ENCODE data around the gene LHPP. TPM values are rescaled to one million over a fixed set of nuclear protein-coding genes. Genes with fewer than 3 reads are reported as not detected.

LHPP gene
- total RNA-seq, 1 experiment from 2014 or later: 8.2 TPM

DNA sequence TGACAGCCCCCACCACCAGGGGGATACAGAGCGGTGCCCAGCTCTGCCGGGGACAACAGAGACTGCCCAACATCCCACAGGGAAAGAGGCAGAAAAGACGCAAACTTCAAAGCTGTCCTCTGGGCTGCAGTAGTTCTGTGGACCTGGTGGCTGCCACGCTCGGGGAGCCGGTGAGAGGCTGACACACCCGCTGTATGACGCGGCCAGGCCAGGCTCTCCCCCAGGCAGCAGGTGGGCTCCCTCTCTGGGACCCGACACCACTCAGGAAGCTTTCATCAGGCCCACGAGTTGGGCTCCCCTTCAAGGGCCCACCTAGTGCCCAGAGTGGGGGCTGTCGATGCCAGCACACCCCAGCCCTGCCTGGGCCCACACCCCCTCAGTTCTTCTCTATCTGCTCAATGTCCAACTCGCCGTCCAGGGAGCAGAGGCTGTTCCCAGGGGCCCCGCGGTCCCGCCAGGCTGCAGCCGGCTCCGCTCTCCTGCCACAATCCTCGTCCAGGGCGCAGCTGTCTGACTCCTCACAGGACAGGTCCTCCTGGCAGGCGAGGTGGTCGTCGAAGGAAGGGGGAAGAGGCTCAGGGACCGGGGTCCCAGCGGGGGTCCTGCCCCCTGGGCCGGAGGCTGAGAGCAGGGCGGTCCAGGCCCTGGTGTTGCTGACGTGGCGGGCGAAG lies 161.4 kb downstream of the LHPP start:
- DNase-seq (ENCODE audit: low spot score): no peak

DNA sequence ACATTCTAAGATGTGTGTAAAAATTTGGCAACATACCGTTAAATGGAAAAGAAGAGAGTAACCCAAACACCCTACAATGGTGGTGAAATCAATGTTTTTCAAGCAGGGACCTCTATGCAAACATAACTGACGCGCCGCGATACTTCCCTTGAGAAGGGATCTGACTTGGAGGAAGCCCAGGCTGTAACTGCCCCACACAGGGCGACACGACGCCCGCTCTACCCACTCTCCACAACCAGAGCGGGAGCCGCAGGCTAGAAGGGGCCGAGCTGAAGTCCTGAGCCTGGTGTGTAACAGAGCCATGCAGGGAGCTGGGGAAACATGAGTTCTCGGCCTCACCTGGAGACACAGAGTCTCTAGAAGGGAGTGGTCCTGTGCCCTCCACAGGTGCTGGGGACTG lies 162.4 kb downstream of the LHPP start:
- DNase-seq (ENCODE audit: low spot score): no peak

DNA sequence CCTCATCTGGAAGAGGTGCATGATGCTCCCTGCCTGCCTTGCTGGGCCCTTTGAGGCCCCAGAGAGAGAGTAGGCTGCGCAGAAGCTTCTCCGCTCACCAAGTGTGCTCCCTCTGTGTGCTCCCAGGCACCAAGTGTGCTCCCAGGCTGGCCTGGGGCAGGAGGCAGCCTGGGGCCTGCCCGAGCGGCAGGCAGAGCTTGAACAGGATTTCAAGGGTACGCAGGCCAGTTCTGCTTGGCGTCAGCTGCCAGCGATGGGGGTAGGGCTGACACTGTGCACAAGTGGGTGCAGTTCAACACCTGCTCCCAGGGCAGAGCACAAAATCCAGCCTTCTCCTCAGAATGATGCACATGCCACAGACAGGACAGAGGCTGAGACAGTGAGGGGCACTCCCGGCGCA lies 162.8 kb downstream of the LHPP start:
- DNase-seq (ENCODE audit: low spot score): no peak

DNA sequence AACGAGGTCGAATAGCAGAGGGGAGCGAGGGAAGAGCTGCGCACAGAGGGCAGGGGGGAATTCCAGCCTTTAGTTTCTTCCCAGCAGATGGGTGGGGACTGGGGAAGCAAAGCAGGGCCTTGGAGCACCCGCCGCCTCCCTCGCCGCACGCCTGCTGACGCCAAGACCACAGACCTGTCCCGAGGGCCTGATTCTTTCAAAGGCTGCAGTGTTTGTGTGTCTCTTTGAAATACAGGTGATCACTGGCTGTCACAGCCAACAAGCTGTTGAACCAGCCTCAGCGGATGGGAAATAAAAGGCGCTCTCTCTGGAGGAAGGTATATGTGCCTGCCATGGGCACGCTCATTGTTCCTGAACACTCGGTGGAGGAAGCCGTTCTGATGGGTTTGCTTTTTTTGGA lies 163.3 kb downstream of the LHPP start:
- DNase-seq (ENCODE audit: low spot score): no peak

DNA sequence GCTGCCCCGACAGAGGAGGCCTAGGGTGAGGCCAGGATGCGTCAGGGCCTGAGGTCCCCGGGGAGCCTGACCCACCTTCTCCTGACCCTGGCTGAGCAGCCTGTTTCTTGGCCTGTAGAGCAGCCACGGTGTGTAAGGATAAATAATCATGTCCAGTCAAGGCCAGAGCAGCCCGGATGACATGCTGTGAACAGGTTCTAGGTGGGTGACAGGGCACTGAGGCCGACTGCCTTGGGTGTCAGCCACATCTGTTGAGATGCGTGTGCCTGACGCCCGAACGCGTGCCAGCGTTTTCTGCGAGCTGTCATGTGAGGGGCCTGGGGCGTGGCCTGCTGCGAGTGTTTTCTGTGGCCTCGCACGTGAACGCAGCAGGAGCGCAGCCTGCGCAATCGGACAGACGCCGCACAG lies 164.2 kb downstream of the LHPP start:
- no peak for DNase-seq (ENCODE audit: low spot score)

DNA sequence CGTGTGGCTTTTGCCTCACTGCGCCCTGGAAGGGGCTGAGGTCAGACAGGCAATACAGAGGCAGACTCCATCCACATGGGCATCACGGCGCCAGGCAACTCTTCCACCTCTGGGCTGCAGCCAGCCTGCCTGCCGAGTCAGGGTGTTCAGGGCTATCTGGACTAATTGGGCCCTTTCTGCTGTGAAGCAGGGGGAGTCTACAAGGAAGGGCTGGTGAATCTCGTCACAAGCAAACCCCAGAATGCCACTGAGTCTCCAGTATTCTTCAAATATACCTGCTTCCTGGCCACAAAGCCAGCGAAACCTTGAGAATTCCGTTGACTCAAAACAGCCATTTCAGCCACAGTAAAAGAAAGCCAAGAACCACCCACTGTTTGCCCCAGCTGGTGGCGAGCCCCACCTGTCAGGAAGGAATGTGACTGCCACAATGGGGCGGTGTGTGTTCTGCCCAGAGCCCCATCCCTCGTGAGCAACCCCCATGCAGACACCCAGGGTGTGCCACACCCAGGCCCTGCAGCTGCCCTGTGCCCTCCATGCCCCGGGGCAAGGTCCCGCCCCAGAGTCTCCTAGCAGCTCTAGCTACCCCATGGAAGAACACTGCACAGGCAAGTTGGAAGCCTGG lies 165.2 kb downstream of the LHPP start:
- no peak for DNase-seq (ENCODE audit: low spot score)

DNA sequence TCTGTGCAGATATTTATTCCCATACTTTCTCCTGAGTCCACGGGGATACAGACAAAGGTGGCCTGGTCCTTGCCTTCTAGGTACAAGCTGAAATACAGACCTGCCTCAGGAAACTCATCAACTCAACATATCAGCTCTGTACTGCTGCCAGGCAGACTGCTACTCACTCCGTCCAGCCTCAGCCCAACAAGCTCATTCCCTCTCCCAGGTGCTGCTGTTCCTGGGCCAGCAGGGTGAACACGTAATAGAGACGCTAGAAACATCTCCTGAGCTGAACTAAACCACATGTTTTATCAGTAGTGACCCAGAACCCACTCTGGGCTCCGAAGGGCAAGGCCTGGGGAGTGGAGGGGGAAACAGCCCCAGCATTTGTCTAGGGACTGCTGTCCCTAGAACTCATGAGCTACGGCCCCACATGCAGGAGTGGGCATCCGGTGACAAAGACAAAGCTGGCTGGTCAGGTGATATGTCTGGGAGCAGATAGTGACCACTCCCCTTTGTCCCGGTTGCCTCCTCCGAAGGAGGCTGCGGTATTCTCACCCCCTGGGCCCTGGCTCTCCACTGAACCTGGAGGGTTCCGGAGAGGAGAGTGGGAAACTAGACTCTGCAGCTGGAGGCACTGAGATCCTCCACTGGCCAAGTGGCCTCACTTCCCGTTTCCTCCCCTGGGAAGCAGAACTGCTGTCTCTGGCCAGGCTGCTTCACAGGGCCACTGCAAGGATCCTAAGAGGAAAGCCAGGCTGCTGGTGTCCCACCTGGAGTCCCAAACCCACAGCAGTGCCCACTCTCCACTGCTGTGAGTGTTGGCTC lies 166.4 kb downstream of the LHPP start:
- DNase-seq (ENCODE audit: low spot score): no peak

DNA sequence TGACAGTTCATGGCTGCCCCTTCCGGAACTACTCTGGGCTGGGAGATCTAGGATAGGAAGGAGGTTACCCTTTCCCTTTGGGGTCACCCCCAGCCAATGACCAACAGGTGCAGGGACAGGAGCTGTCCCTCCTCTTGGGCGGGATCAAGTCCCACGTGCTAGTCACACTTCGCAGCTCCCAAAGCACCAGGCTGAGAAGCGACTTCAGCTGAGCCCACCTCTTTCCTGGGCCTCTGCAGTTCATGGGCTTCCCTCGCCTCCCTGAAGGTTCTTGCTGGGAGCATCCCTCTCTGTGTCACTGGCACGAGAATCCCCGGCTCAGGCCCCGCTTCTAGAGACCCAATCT lies 167.0 kb downstream of the LHPP start:
- no peak for DNase-seq (ENCODE audit: low spot score)

DNA sequence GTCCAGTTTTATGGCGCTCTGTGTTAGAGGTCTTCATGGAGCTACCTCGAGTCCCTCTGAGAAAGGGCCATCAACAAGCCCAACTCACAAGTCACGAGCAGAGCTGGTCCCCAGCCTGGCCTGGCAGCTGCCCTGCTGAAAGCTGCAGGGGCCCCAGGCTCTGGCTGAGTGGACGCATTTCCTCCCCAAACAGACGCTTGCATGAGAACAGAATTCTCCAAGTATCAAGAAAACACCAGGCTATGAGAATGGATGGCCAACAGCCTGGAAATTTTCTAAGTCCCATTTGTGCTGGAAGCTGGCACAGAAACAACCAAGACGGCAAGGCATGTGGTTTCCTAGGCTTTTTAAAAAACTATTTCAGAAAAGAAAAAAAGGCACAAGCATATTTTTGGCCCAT lies 167.8 kb downstream of the LHPP start:
- DNase-seq (ENCODE audit: low spot score): no peak

DNA sequence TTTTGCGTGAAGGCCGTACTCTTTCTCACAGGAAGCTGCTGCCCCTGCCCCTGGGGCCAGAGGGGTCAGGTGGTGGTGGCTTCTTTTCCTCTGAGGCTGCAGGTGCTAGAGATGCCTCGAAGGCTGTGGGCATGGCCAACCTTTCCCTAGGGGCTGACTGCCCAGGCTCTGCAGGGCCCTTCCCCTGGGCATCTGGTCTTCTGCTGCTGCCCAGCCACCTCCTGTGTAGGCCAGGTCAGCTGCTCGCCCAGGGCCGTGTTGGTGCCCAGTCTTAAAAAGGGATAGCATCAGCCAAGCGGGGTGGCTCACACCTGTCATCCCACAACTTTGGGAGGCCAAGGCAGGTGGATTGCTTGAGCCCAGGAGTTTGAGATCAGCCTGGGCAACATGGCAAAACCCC lies 168.2 kb downstream of the LHPP start:
- no peak for DNase-seq (ENCODE audit: low spot score)

DNA sequence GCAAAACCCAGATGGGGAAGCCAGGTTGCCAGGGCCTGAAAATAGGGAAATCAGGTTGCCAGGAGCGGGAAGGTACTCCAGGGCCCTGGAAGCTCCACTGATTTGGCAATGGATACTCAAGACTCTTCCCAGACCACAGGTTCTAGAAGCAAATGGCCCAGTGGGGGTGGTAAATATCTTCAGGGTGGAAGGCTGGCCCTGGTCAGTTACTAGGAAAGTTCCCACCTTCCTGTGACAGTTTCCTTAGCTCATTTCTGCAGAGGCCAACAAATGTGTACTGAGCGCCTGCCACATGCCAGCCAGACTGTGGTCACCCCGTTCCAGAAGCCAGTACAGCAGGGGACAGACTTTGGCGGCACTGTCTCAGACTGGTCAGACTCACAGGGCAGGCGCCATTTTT lies 168.9 kb downstream of the LHPP start:
- DNase-seq (ENCODE audit: low spot score): no peak

DNA sequence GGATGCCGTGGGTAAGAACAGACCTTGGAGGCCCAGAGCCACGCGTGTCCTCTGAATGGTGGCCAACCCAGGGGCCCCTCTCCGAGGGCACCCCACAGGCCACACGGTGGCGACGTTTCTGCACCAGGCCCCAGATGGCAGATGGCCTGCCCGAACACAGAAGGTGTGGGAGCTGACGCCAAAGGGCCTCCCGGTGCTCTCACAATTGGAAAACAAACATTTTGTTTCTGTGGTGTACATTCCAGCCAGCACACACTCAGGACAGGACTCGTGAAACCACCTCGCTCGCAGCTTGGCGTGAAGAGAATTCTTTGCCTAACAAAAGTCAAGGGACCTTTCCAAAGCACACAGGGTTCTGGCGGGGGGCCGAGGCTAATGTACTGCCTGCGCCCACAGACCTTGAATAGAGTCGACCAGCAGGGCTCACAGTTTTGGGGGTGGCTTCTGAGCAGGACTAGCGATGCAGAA lies 170.5 kb downstream of the LHPP start:
- DNase-seq (ENCODE audit: low spot score): no peak

DNA sequence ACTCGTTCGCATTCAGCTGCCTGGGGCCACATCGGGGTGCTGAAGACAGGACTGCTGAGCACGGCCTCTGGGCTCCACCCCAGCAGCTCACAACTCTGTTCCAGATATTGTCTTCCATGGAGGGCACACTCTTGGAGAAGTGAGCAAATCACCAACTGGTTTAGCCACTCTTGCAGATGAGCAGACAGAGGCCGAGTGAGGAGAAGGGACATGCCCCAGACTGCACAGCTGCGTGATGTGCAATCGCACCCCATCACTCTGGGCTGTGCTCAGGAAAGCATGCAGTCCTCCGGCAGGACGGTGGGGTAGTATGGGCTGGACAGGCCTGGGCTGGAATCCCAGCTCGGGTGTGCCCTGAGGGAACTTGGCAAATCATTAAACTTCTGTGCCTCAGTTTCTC lies 170.9 kb downstream of the LHPP start:
- DNase-seq (ENCODE audit: low spot score): no peak

DNA sequence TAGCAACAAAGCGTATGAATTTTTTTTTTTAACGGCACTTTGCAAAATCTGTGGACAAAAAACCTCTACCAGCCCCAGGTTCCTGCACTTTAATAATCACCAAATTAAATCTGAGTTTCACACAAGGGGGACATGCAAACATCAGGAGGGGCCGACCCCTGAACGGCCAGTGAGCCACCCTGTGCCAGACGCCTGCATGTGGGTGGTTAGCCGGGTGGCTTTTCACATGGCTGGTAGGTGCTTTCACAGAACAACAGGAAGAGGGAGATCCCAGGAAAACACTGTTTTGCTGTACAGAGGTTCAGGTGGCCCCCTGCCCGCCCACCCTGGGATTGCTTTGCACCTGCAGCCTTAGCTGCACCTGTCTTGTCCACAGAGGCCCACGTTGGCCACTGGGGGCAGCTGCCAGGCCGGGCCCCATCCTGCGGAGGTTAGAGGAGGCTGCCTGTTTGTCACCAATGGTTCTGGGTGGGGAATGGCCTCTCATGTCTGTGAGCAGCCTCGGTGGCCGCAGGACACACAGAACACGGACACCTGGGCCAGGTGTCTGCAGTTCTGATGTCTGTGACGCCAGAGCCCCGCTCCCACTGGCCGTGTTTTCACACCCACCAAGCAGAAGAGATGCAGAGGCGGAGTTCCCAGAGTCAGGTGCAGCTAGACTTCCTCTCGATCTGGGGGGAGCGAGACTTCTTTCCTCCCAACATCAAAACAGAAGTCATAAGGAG lies 174.8 kb downstream of the LHPP start:
- DNase-seq (ENCODE audit: low spot score): no peak

DNA sequence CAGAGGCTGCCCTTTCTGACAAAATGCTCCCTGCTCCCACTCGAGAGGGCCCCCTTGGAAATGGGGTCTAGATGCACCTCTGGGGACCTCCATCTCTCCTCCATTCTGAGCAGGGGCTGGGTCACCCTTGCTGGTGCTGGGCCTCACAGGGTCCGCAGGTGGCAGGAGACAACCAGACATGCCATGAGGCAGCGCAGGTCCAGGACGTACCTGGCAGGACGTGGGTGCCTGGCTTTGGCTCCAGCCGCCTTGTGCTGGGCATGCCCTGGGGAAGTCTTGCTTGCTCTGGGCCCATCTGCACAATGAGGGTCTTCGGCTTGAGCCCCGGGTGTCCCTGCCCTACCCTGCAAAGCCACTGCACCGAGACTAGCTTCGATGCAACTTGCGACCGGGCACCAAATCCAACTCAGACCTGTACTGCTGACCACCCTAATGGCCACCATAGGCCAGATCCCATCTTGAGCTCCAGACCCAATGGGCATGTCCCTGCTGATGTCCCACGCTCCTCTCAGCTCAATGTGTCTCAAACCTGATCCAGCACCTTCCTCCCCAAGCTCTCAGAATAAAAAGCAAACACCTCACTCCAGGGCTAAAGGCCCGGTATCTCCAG lies 175.6 kb downstream of the LHPP start:
- DNase-seq (ENCODE audit: low spot score): no peak

DNA sequence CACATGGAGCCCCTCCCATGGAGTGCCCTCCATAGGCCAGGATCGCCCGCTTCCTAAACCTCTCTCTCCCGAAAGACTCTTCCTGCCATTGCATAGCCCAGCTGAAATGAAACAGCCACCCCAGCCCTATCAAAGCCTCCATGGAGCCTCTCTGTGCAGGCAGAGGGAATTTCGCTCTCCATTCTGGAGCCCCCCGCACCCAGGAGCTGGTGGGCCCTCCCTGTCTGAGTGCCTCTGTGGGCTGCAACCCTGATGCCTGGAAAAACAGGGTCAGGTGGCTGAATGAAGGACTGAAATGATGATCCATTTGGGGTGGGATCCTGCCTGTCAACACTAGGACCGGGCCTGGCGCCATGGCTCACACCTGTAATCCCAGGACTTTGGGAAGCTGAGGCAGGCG lies 176.1 kb downstream of the LHPP start:
- DNase-seq (ENCODE audit: low spot score): no peak

DNA sequence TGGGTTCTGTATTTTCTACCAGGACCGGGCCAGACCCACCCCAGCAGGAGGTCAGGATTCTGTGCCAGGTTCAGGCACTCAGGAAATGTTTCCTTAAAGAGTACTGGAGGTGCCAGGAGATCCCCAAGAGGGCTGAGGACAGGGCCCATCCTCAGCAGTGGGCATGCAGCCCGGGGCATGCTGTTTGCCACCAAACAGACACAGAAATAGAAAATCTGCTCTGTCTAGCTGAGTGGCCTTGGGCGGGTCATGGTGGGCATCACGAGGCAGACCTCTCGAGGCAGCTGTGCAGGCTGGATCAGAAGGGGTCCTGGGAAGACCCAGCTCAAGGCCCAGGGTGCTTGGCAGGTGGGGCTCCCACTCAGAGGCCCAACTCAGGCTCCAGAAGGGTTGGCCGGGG lies 177.6 kb downstream of the LHPP start:
- no peak for DNase-seq (ENCODE audit: low spot score)

DNA sequence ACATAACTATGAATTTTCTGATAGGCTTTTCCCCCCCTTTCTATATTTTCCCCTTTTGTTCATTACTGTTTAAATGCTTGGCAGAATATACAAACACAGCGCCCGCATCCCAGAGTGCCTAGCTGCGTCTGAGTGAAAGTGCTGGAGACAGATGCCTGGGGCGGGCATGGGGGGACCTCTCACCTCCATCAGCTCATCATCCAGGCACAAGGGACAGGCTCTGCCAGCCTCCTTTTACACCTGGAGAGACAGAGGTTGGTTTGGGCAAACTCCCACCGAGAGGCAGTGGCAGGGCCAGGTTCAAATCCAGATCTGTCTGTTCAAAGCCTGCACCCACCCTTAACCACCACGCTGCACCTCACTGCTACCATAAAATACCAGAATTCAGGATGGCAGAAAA lies 178.0 kb downstream of the LHPP start:
- no peak for DNase-seq (ENCODE audit: low spot score)

DNA sequence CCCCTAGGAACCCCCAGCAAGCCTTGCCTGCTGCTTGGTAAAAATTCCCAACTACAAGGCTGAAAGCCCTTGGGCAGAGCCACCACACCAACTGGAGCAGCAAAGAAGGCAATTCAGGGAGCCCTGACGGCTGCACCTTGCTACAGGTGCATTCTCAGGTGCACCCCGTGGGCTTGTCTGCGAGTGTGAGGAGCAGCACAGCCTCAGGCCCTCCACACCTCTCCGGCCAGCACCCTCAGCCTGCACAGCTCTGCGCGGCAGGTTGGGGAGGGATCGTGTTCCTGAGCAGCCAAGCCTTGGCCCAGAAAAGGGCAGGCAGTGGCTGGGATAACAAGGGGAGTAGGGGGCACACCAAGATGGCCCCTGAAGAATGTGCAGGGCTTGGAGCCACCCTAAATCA lies 178.4 kb downstream of the LHPP start:
- DNase-seq (ENCODE audit: low spot score): no peak

DNA sequence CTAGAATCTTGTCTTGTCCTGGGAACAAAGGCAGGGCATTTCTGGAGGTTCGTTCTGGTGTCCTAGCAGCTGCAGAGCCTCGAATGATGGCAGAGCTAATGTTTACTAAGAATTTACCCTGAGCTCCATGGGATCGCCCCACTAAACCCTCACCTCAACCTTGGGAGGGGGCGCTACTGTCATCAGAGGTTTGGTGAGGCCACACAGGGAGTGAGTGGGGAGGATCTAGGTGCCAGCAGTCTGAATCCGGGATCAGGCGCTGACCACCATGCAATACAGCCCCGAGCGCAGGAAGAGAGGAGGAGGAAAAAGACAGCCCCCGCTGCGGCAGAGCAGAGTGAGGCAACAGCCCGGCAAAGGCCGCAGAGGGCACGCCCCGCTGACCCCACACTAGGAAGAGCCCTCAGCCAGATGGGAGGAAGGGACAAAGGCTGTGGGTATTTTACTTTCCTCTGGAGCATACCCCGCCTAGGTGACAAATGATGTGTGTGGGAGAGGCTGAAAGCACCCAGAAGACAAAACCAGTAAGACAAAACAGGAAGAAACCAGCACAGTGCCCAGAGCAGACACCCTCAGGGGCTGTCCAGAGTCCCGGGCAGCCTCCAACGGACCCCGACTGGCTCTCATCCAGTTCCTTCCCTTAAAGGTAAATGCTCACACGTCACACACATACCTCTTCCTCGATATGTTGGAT lies 179.1 kb downstream of the LHPP start:
- DNase-seq (ENCODE audit: low spot score): no peak

DNA sequence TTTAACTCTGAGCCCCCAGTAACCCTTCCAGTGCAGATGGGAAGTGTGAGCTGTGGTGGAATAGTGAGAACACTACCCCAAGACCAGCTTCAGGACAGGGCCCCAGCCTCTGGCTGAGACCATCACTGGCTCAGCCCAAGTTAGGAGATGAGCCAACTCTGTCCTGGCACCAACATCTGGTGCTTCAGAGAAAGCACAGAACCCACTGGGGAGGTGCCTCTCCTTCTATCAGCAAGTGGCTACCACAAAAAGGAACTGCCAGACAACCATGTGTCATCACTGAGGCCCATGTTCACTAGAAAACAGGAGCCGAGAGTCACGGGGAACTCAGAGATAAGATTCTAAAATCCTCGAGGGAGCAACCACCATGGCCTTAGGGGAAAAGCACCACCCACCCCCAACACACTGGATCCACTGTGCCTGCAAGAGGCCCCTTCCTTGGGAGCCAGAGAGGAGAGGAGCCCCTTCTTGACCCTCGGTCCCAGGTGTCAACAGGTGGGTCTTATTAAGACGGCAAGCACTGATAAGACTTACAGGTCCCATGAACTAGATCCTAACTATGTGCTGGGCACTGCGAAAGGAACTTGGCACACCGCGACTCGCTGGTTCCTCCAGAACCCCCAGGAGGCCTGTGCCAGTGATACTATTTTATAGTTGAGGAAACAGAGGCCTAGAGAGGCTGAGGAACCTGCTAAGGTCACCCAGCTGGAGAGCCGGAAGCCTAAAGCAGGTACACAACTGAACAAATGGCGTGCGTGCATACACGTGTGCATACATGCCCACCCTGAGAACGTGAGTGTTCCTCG lies 179.9 kb downstream of the LHPP start:
- no peak for DNase-seq (ENCODE audit: low spot score)
